GM21515 (cell line): ENCODE data around the gene OR10G3.
"Not testable (repeated sequence)": the region's sequence is repeated elsewhere in the genome, so short reads cannot be mapped to it uniquely, and the experiment has no call there.

Experiments used
- ATAC-seq: cut with Tn5 transposase; IDR thresholded peaks from one replicate; pipeline ENCODE4 v1.9.1; 2021; ENCODE audit not compliant: unreplicated experiment

OR10G3 gene

DNA sequence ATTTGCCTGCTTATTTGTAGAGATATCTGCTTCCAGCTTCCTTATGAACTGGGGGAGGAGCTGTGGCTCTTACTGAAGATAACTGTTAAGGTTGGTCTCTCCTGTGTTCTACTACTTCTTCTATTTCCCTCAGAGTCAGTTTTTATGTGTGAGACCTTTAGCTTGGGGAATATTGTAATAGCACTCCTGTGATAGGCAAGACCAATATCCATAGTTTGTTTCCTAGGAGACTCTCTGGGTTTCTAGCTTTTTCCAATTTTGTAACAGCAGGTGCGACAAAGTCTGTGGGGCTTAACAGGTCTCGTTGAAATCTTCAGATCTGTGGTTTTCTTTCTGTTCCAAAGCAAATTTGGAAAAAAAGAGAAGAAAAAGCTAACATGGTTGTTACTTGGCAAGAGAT is at the start of gene OR10G3:
Gene OR10G3 (minus strand): TSS at position 101 of the 400 bp plus-strand sequence. CDS start 9,332 bp downstream, outside the sequence.
- ATAC-seq: no peak

DNA sequence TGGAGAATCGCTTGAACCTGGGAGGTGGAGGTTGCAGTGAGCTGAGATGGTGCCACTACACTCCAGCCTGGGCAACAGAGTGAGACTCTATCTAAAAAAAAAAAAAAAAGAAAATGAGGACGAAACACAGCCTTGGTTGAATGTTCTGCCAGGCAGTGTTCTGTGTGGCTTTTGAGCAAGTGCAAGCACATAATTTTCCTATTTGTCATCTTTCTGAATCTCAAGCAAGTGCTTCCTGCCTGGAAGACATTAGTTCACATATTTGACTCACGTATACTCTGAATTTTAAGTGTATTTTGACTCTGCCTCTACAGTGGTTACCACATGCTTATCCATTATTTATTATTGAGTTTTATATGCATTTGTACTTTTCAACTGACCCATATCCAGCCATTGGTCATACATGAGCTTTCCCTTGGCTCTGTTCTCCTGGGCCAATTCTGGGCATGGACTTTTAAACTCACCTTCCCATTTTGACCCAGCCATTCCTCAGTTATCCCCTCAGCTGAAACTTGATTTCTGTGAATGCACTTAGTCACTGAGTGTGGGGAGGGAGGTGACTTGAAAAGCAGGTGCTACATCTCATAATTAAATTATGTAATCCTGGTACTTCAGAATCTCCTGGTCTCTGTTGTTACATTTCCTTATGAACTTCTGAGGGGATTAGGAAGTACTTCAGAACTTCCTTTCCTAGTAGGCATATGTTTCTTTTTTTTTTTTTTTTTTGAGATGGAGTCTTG is 46.8 kb upstream of the OR10G3 start:
- ATAC-seq: no peak

DNA sequence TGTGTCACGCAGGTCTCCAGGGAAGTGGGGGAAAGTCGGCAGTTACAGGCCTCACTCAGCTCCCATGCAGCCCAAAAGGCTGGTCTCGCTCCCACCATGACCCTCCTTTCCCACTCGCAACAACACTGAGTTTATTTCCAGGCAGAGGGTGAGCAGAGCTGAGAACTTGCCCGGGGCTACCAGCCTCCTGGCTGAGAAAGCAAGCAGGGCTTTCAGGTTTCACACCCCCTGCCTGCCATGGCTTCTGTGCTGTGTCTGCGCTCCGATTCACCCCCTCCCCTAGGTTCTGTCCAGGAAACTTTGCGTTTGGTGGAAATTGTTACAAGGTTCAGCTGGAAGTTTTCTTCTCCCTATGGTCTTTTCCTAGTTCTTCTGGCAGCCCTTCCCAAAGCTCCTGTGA is 37.7 kb upstream of the OR10G3 start:
- no peak for ATAC-seq

GRCh38 chr14:21614240-21614639 is 34.4 kb upstream of the OR10G3 start:
- ATAC-seq: no peak

DNA sequence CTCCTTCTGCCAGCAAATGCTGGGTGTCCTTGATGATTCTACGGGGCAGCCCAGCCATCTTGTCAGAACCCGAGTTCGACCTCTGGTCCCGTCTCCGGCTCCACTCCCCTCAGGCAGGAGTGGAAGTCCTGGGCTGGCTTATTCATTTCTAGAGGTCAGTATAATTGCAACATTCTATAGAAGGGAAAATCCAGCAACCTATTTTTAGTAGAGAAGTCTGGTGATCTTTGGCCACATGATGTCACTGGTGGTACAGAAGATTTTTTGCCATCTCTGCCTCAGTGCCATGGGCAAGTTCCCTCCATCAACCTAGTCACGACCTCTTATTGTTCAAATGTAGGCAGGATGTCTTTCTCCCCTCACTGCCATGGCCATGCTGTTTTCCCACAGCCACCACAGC is 32.4 kb upstream of the OR10G3 start:
- ATAC-seq: no peak

DNA sequence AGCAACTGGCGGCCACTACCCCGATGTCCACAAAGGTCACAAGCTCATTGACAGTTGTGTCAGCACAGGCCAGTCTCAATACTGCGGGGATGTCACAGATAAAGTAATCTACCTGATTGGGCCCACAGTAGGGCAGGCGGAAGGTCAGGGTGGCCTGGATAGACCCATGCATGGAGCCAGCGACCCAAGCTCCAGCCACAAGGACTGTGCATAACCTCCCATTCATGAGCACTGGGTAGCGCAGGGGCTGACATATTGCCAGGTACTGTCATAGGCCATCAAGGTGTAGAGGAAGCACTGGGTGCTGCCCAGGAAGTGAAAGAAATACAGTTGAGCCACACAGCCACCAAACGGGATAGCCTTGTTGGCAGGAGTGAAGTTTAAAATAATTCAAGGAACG is 22.3 kb upstream of the OR10G3 start:
- ATAC-seq: not testable (repeated sequence)

GRCh38 chr14:21589317-21589716 is 9.4 kb upstream of the OR10G3 start:
- ATAC-seq: no peak

- ATAC-seq: no peak
Measured at GRCh38 chr14:21575661-21576060, 4.2 kb downstream of the OR10G3 start.

- ATAC-seq: no peak
Measured at GRCh38 chr14:21572604-21573003, 7.3 kb downstream of the OR10G3 start.

- no peak for ATAC-seq
Measured at GRCh38 chr14:21558703-21559170, 21.1 kb downstream of the OR10G3 start.

DNA sequence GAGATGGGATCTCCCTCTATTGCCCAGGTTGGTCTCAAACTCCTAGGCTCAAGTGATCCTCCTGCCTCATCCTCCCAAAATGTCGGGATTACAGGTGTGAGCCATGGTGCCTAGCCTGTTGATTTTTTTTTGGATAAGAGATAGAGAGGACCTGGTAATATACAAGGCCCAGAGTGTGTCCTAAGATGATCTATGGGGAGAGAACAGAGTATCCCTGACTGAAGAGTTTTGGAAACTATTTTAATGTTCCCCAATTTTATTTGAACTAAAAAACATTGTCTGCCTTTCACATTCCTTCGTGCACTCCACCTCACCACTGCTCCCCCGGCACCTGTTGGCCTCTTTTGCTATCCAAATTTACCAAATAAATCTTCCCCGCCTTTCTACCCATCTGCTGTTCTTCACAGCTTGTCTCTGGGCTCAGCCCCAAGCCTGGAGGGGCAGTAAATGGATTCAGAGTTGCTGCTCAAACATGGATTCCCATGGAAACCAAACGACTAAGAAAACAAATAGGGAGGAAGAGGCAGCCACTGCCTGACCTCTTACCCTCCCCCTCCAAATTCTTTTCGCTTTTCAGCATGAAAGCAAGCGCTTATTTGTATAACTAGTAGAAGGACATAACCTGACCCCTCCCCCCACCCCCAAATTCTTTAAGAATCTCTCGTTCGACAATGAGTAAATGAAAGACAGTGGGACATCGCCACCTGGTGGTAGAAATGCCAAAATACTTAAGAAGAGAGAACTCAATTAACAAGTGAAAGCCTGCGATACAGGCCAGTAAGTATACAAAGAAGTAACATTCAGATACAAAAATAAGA is 22.6 kb downstream of the OR10G3 start:
- ATAC-seq: no peak

DNA sequence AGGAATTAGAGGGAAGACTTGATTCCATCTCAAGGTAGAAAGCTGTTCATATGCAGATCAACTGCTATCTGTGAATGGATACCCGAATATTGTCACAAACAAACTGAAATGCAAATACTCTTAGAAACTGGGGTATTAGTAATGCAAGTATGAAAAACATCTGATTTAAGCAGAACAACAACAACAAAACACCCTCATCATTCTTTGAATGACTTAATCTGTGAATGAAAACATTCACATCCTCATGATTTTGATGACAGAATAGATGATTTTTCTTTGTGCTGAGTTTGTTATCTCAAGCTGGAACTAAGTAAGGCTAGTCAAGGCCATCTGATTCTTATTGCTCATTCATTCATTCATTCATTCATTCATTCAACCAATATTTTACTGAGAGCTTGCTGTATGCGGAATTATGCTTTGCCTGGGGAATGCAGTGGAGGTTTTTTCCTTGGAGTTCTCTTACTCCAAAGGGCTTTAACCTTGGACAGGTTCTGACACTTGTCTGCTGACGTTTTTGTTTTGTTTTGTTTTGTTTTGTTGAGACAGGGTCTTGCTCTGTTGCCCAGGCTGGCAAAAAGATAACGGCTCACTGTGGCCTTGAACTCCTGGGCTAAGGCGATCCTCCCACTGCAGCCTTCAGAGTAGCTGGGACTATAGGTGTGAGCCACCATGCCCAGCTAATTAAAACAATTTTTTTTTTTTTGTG is 23.3 kb downstream of the OR10G3 start:
- no peak for ATAC-seq

- no peak for ATAC-seq
Measured at GRCh38 chr14:21553266-21553665, 26.6 kb downstream of the OR10G3 start.

- ATAC-seq: not testable (repeated sequence)
Measured at GRCh38 chr14:21544588-21544987, 35.3 kb downstream of the OR10G3 start.

- no peak for ATAC-seq
Measured at GRCh38 chr14:21543963-21544362, 35.9 kb downstream of the OR10G3 start.

GRCh38 chr14:21543521-21543960 is 36.3 kb downstream of the OR10G3 start:
- no peak for ATAC-seq

GRCh38 chr14:21541413-21542074 is 38.3 kb downstream of the OR10G3 start:
- no peak for ATAC-seq

GRCh38 chr14:21539189-21539940 is 40.5 kb downstream of the OR10G3 start:
- ATAC-seq: no peak

- no peak for ATAC-seq
Measured at GRCh38 chr14:21537090-21537424, 42.8 kb downstream of the OR10G3 start.

DNA sequence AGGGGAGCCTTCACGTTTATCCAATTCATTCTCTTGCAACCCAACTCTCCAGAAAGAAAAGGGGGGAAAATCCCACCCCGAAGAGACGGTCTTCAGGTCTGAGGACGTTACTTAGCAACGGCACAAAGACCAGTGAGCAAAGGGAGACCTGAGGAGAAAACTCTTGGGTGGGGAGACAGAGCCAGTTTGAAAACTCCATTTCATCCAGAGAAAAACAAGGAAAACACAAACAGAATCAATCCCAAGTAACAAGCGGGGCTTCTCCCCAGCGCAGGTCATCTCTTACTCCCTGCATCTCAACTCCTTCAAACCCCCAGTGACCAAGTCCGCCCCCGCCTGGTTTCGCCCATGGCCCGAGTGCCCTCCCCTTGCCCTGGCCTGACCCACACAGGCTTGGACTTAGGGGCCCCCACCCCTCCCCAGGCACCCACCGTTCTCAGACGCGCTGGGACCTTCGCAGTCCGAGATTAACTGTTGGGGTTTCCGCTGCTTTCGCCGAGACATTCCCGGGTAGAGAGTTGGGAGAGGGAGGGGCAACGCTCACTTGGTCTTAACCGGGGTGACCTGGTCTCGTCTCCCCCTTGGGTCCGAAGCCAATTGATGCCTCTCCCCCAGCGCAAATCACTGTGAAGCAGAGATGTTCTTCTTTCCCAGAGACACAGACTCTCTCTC is 43.3 kb downstream of the OR10G3 start:
- no peak for ATAC-seq
